ENCODE results near the gene ENOPH1.
"Not testable (repeated sequence)": the region's sequence is repeated elsewhere in the genome, so short reads cannot be mapped to it uniquely, and the experiment has no call there.

ENOPH1 gene

DNA sequence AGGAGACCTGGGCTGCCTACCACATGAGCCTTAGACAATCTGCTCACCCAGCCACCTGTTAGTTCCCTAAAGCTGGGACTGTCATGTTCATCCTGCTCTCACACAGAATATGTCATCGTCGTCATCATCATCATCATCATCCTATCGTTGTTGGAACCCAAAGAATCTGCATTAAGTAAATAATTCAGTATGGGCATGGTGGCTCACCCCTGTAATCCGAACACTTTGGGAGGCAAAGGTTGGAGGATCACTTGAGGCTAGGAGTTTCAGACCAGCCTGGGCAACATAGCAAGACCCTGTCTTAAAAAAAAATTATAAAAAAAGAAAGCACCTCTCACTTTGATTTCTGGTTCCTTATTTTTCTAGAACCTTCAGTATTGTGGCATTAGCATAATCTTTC is 6.4 kb downstream of the ENOPH1 start:
- Mint-ChIP-seq H3K27ac (no peak overlapping the region), H3K9me3 (no peaks in the 10 kb centered on the region), H3K4me3 (no peak overlapping the region), H3K27me3 (no peaks in the 10 kb centered on the region), H3K4me1 (peaks cover 61% of the 10 kb centered on the region), H3K36me3 (peaks cover 36% of the 10 kb centered on the region)
- no peak for ATAC-seq

GRCh38 chr4:82437285-82438005 is 7.1 kb downstream of the ENOPH1 start:
- Mint-ChIP-seq H3K27me3 (no peaks in the 10 kb centered on the region), H3K27ac (no peak overlapping the region), H3K9me3 (no peaks in the 10 kb centered on the region), H3K36me3 (peaks cover 36% of the 10 kb centered on the region), H3K4me3 (no peak overlapping the region), H3K4me1 (peaks cover 55% of the 10 kb centered on the region)
- ATAC-seq = no peak

GRCh38 chr4:82439088-82439487 is 8.7 kb downstream of the ENOPH1 start:
- no peak for ATAC-seq
- peaks cover 35% of the 10 kb centered on the region for H3K36me3 Mint-ChIP-seq
- H3K27ac Mint-ChIP-seq = no peak overlapping the region
- peaks cover 45% of the 10 kb centered on the region for H3K4me1 Mint-ChIP-seq
- no peaks in the 10 kb centered on the region for H3K27me3 Mint-ChIP-seq
- H3K4me3 Mint-ChIP-seq = no peak overlapping the region
- no peaks in the 10 kb centered on the region for H3K9me3 Mint-ChIP-seq

DNA sequence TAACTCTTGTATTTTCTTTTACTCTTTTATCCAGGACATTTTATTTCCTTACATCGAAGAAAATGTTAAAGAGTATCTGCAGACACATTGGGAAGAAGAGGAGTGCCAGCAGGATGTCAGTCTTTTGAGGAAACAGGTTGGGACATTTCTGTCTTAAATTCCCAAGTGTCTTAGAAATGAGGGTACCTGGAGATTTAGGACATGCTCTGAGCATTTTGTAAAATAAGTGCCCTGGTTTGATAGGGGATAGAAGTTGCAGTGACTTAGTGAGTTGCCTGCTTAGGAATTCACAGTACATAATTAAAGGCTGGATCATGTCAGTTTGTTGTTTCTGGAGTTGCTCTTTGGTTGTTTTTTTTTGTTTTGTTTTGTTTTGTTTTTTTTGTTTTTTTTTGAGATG is 17.5 kb downstream of the ENOPH1 start:
- peaks cover 45% of the 10 kb centered on the region for H3K36me3 Mint-ChIP-seq
- H3K9me3 Mint-ChIP-seq = no peaks in the 10 kb centered on the region
- no peaks in the 10 kb centered on the region for H3K4me1 Mint-ChIP-seq
- peak overlapping the region; percentile 8 for H3K27ac Mint-ChIP-seq
- H3K4me3 Mint-ChIP-seq = no peak overlapping the region
- no peak for ATAC-seq
- H3K27me3 Mint-ChIP-seq = no peaks in the 10 kb centered on the region

DNA sequence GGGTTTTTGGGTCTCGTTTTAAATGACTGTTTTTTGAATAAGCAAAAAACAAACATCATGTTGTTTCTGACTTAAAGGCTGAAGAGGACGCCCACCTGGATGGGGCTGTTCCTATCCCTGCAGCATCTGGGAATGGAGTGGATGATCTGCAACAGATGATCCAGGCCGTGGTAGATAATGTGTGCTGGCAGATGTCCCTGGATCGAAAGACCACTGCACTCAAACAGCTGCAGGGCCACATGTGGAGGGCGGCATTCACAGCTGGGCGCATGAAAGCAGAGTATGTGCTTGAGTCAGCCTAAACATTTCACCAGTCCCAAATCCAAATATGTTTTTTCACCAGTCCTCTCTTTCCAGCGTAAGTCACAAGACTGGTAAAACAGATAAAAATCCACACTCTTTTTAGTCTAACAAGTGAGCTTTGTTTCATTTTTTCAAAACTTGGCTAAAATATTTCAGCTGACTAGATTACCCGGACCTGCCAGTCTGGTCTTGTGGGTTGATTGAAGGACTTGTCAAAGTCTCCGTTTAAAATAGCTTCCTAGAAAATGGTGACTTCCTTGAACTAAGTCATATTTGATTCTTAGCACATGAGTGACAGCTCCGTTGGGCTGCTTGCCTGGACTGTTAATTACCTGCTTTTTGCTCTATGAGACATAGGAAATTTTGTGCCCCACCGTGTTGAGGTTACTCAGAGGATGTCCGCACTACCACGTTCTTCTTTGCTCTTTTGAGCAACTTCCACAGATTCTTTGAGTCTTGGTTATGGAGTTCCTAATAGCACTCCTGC is 20.8 kb downstream of the ENOPH1 start:
- Mint-ChIP-seq H3K27me3 (no peaks in the 10 kb centered on the region), H3K9me3 (no peaks in the 10 kb centered on the region), H3K4me3 (no peak overlapping the region), H3K4me1 (no peaks in the 10 kb centered on the region), H3K36me3 (peaks cover 54% of the 10 kb centered on the region), H3K27ac (no peak overlapping the region)
- no peak for ATAC-seq

DNA sequence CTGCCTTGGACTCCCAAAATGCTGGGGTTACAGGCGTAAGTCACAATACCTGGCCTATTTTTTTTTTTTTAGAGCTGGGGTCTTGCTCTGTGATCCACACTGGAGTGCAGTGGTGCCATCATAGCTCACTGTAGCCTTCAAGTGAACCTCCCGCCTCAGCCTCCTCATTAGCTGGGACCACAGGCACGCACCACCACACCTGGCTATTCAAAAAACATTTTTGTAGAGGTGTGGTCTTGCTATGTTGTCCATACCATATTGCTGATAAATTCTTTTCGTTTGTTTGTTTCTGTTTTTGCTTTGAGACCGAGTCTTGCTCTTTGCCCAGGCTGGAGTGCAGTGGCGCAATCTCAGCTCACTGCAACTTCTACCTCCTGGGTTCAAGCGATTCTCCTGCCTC is 21.6 kb downstream of the ENOPH1 start:
- Mint-ChIP-seq H3K4me1 (no peaks in the 10 kb centered on the region), H3K36me3 (peaks cover 53% of the 10 kb centered on the region), H3K4me3 (no peak overlapping the region), H3K27me3 (no peaks in the 10 kb centered on the region), H3K27ac (no peak overlapping the region), H3K9me3 (no peaks in the 10 kb centered on the region)
- ATAC-seq = no peak

DNA sequence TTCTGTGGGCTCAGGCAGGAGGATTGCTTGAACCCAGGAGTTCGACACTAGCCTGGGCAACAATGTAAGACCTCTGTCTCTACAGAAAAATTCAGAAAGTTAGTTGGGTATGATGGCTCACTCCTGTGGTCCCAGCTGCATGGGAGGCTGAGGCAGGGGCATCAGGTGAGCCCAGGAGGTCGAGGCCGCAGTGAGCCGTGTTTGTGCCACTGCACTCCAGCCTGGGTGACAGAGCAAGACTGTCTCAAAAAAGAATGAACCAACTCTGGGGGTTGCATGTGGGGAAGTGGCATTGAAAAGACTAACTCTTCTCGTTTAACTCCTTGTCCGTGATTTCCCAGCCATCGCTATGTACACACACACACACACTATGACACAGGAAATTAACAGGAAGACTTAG is 26.9 kb downstream of the ENOPH1 start:
- no peak for ATAC-seq
- no peaks in the 10 kb centered on the region for H3K27me3 Mint-ChIP-seq
- no peak overlapping the region for H3K4me3 Mint-ChIP-seq
- H3K27ac Mint-ChIP-seq = no peak overlapping the region
- no peaks in the 10 kb centered on the region for H3K9me3 Mint-ChIP-seq
- H3K36me3 Mint-ChIP-seq = peaks cover 30% of the 10 kb centered on the region
- H3K4me1 Mint-ChIP-seq = no peaks in the 10 kb centered on the region

- H3K4me1 Mint-ChIP-seq = peaks cover 8% of the 10 kb centered on the region
- no peaks in the 10 kb centered on the region for H3K27me3 Mint-ChIP-seq
- no peaks in the 10 kb centered on the region for H3K9me3 Mint-ChIP-seq
- H3K27ac Mint-ChIP-seq = peak overlapping the region; percentile 49
- H3K4me3 Mint-ChIP-seq = no peak overlapping the region
- H3K36me3 Mint-ChIP-seq = peaks cover 36% of the 10 kb centered on the region
- ATAC-seq = peak; percentile 79
Observed at GRCh38 chr4:82458729-82459128, 28.3 kb downstream of the ENOPH1 start.

- Mint-ChIP-seq H3K27me3 (no peaks in the 10 kb centered on the region), H3K4me1 (peaks cover 28% of the 10 kb centered on the region), H3K36me3 (peaks cover 38% of the 10 kb centered on the region), H3K4me3 (no peak overlapping the region), H3K27ac (no peak overlapping the region), H3K9me3 (no peaks in the 10 kb centered on the region)
- ATAC-seq = no peak
Observed at GRCh38 chr4:82461710-82462109, 31.3 kb downstream of the ENOPH1 start.

DNA sequence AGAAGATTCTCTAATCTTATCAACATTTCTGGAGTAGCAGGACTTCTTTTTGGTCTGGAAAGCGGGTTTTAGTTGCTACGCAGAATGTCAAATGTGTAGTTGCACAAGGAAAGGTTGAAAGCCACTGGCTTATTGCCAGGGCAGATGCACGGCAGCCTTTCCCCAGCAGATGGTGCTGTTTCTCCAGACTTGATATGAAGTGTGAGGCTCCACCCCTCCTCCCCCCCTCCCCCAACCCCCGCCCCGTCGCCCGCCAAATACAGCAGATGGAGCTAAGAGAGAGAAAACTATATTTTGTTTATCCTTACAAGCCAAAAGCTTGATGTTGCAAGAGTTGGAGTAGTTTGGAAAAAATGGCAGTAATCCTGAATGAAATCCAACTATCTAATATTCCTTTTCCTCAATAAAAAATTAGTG is 32.0 kb downstream of the ENOPH1 start:
- ATAC-seq = peak; percentile 85
- peaks cover 28% of the 10 kb centered on the region for H3K4me1 Mint-ChIP-seq
- H3K27ac Mint-ChIP-seq = no peak overlapping the region
- peaks cover 35% of the 10 kb centered on the region for H3K36me3 Mint-ChIP-seq
- H3K9me3 Mint-ChIP-seq = no peaks in the 10 kb centered on the region
- H3K4me3 Mint-ChIP-seq = no peak overlapping the region
- no peaks in the 10 kb centered on the region for H3K27me3 Mint-ChIP-seq

- Mint-ChIP-seq H3K27me3 (no peaks in the 10 kb centered on the region), H3K27ac (no peak overlapping the region), H3K36me3 (peaks cover 29% of the 10 kb centered on the region), H3K9me3 (no peaks in the 10 kb centered on the region), H3K4me3 (no peak overlapping the region), H3K4me1 (peaks cover 28% of the 10 kb centered on the region)
- ATAC-seq = no peak
Observed at GRCh38 chr4:82463221-82463620, 32.8 kb downstream of the ENOPH1 start.

DNA sequence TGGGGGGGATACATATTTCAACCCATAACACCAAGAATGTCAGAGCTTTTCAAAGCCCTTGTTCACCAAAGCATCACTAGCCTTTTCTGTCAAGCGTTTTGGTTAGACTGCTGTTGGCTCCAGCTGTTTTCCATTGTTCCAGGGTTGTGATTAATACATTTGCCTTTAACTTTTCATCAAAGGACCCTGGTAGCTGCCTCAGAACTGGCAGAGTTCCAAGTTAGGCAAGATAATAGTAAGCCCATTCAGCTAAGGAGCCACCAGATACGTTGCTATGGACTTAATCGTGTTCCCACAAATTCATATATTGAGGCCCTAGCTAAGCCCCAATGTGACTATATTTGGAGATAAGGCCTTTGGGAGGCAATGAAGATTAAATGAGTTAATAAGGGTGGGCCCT is 37.1 kb downstream of the ENOPH1 start:
- Mint-ChIP-seq H3K9me3 (no peaks in the 10 kb centered on the region), H3K4me1 (peaks cover 28% of the 10 kb centered on the region), H3K4me3 (no peak overlapping the region), H3K27ac (no peak overlapping the region), H3K27me3 (no peaks in the 10 kb centered on the region), H3K36me3 (peaks cover 32% of the 10 kb centered on the region)
- no peak for ATAC-seq

GRCh38 chr4:82469791-82470345 is 39.5 kb downstream of the ENOPH1 start:
- no peak overlapping the region for H3K4me3 Mint-ChIP-seq
- peaks cover 21% of the 10 kb centered on the region for H3K36me3 Mint-ChIP-seq
- no peaks in the 10 kb centered on the region for H3K27me3 Mint-ChIP-seq
- no peak for ATAC-seq
- H3K27ac Mint-ChIP-seq = no peak overlapping the region
- H3K4me1 Mint-ChIP-seq = peaks cover 9% of the 10 kb centered on the region
- H3K9me3 Mint-ChIP-seq = no peaks in the 10 kb centered on the region

DNA sequence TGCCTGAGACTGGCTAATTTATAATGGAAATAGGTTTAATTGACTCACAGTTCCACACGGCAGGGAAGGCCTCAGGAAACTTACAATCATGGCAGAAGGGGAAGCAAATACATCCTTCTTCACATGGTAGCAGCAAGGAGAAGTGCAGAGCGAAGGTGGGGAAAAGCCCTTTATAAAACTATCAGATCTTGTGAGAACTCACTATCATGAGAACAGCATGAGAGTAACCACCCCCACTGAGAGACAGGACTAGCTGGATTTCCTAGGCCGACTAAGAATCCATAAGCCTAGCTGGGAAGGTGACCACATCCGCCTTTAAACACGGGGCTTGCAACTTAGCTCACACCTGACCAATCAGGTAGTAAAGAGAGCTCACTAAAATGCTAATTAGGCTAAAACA is 42.7 kb downstream of the ENOPH1 start:
- not testable (repeated sequence) for H3K9me3 Mint-ChIP-seq, H3K27me3 Mint-ChIP-seq, ATAC-seq, H3K4me1 Mint-ChIP-seq, H3K27ac Mint-ChIP-seq, H3K4me3 Mint-ChIP-seq
- peaks cover 12% of the 10 kb centered on the region for H3K36me3 Mint-ChIP-seq

GRCh38 chr4:82473621-82474164 is 43.3 kb downstream of the ENOPH1 start:
- Mint-ChIP-seq H3K27me3 (no peaks in the 10 kb centered on the region), H3K27ac (no peak overlapping the region), H3K36me3 (peaks cover 6% of the 10 kb centered on the region), H3K9me3 (no peaks in the 10 kb centered on the region), H3K4me3 (no peak overlapping the region), H3K4me1 (no peaks in the 10 kb centered on the region)
- ATAC-seq = no peak
